Pancreas (tissue), 10 donors: ENCODE data around the gene ZNF385A. TPM values are rescaled to one million over a fixed set of nuclear protein-coding genes. Genes with fewer than 3 reads are reported as not detected.

Experiments
- ATAC-seq, 4 donors: fragments of 200-7000 bp; cut with Tn5 transposase; one replicate each; pipeline versions ENCODE4 v1.8.0 to v1.9.1; 2020; ENCODE audit warnings: mild to moderate bottlenecking in 4 of 4, moderate library complexity in 4 of 4
- DNase-seq, 6 donors: peaks; one replicate each; pipeline ENCODE4 v3.0.0-alpha.2; 2020
- FAIRE-seq: peaks from 2 replicates; lab custom pipeline; 2012; peaks lifted over from hg19 to GRCh38; lab: Jason Lieb, UNC
- H3K27ac ChIP-seq, 4 donors: fragments of 200-600 bp; sonication (generic); 1 replicate in 3 of 4; 2 replicates in 1 of 4; pipeline versions ENCODE4 v1.5.0 to v1.8.0; 2020
- H3K27me3 ChIP-seq, 4 donors: fragments of 200-600 bp; one replicate each; pipeline ENCODE4 v1.8.0; 2021
- H3K36me3 ChIP-seq, 3 donors: fragments of 200-600 bp; sonication (generic) in 1 of 3; one replicate each; pipeline versions ENCODE4 v1.5.0 to v1.8.0; 2020 to 2021
- H3K4me1 ChIP-seq, 3 donors: fragments of 200-600 bp; one replicate each; pipeline ENCODE4 v1.8.0; 2021
- H3K4me3 ChIP-seq, 4 donors: fragments of 200-600 bp; sonication (generic) in 2 of 4; one replicate each; pipeline versions ENCODE4 v1.5.0 to v1.8.0; 2020 to 2021
- H3K9me3 ChIP-seq, 4 donors: fragments of 200-600 bp; one replicate each; pipeline ENCODE4 v1.8.0; 2021
- WGBS, 2 donors: extraction: QIAGEN DNeasy Blood & Tissue Kit; methylation state at CpG; one replicate each; pipeline ENCODE4 v1.1.7; 2013; 5-methylcytosine and 5-hydroxymethylcytosine counted together
- intact Hi-C, 3 donors: fragments of 100-400 bp; cut with DNase I; formaldehyde crosslinking; loops; one replicate each; pipeline versions ENCODE4 v1.11.1 to v1.14.2; 2022
- polyA plus RNA-seq, 2 donors: library from polyadenylated mRNA; stranded (reverse); fragments of 200-250 nt; gene quantifications; one replicate each; pipeline ENCODE4 v1.2.3, GENCODE V29; 2013
- total RNA-seq, 6 donors: library from RNA; stranded (reverse); fragmentation: NEBNext Ultra II Directional in 4 of 6; extraction: Animal tissue kit (Norgen Biotek cat#: 25700) in 4 of 6; gene quantifications; one replicate each; pipeline versions ENCODE4 v1.2.1 to v1.2.4, GENCODE V29; 2021 to 2023
- TF ChIP-seq, protein P1 (sequence below), 4 donors: fragments of 200-600 bp; sonication (generic) in 3 of 4; IDR thresholded peaks; one replicate each; pipeline versions ENCODE4 v1.5.0 to v1.8.0; 2021; ENCODE audit warnings: antibody characterized with exemption in 4 of 4
- donor health status: healthy with polysubstance abuse.
- donor health status: DM: no; HTN: no; CAD: no; lungs with moderate emphysema.
- donor health status: DM: no; HTN: no; CAD: no.
- donor health status: control.
- donor health status: control.
- donor health status: Bipolar disorder and iron deficiency.
- donor health status: DM: yes; HTN: yes; CAD: no.
- donor health status: DM: no; HTN: no; CAD: no.
- donor health status: DM: no; HTN: no; CAD: no.
- donor health status: DM: yes; HTN: yes; CAD: no.

The ZNF385A gene
- total and polyA plus RNA-seq, 8 donors, result 0.59 to 8.2 (median 2.9) TPM

DNA sequence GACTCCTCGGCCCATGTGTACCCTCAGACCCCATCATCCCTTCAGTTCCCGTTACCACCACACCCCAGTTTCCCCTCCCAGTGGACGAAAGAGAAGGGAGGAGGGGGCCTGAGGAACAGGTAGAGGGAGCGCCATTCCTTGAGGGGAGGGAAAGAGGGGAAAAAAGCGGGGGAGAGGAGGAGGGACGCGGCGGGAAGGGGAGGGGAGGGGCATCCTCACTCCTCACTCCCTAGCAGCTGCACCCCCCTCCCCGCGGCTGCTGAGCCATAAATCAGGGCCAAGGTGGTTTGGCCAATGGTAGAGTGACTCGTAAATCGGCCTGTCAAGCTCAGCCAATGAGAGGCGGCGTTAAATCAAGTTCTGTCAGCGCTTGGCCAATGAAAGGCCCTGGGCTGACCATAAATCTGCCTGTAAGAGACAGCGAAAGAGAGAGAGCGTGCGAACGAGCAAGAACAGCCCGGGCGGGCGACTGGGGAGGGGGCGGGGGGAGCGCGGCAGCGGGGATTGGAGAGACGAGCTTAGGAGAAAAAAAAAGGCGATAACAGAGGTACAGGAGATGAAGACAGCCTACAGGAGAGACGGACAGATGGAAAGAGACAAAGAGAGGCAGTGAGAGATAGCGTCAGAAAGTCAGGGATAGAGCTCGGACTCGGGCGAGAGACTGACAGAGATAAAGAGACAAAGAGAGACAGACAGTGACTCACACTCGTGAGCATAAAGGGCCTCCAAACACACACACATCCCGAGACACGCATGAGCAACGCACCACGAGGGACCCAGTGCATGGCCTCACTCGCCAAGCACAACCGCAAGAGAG is 25.4 kb downstream of the ZNF385A start:
- peak; percentile 89 to 93 (median 93) for ATAC-seq
- intact Hi-C loops, result loop anchor here in 1 of 3 donors (10.0 kb wide), 1 partner anchor 54 kb away; the partner anchor contains the start of gene NFE2

DNA sequence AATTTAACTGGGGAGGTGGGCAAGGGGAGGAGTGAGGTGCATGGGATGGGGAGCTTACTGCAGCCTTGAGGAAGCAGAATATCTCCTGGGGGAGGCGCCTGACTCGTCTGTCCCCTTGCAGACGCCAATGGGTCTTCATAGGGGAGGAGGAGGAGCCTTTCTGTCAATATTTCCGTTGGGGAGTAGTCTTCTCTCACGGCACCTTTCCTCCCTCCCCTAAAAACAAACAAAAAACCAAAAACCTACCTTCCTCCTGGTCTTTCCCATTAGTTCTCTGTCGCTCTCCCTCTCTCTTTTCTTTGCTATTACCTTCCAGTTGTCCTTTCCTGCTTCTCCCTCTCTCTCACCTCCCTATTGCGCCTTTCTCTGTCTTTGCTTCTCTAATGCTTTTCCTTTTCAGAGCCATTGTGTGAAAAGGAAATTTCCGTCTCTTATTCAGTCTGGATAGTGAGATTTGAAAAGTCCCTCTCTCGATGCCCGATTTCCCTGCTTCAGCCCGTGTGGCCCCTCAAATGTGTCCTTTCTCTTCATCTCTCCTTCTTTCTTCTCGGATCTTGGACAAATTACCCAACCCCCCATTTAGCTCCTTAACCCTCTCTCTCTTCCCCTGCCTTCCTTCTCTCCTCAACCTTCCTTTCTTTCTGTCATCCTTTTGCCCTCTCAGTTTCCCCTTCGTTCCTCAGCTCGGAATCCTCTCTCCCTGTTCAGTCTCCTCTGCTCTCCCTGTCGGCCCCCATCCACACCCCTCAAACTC is 26.2 kb downstream of the ZNF385A start:
- ATAC-seq (peak in 1 of 4 donors; percentile 0), FAIRE-seq (no peak), DNase-seq (no peak)
- Histone ChIP-seq H3K4me3 (peak overlapping the region; percentile 13 to 57 (median 36)), H3K27me3 (no peaks in the 10 kb centered on the region), H3K9me3 (no peaks in the 10 kb centered on the region), H3K36me3 (no peaks in the 10 kb centered on the region), H3K27ac (peak overlapping the region in 3 of 4 donors; percentile 1 to 87 (median 85)), H3K4me1 (peaks cover 0 to 19% (median 3%) of the 10 kb centered on the region in 3 donors)
- intact Hi-C loops, result loop anchor here in 1 of 3 donors (10.0 kb wide), 1 partner anchor 54 kb away; the partner anchor contains the start of gene NFE2
- WGBS, 2 donors, result 5 to 6% methylated on average over 15 of the region's 15 CpGs
- TF ChIP-seq, protein P1, sequence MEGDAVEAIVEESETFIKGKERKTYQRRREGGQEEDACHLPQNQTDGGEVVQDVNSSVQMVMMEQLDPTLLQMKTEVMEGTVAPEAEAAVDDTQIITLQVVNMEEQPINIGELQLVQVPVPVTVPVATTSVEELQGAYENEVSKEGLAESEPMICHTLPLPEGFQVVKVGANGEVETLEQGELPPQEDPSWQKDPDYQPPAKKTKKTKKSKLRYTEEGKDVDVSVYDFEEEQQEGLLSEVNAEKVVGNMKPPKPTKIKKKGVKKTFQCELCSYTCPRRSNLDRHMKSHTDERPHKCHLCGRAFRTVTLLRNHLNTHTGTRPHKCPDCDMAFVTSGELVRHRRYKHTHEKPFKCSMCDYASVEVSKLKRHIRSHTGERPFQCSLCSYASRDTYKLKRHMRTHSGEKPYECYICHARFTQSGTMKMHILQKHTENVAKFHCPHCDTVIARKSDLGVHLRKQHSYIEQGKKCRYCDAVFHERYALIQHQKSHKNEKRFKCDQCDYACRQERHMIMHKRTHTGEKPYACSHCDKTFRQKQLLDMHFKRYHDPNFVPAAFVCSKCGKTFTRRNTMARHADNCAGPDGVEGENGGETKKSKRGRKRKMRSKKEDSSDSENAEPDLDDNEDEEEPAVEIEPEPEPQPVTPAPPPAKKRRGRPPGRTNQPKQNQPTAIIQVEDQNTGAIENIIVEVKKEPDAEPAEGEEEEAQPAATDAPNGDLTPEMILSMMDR (IDR thresholded peaks at IDR 0.05), result no peak

More for the DNA sequence above, 25.4 kb downstream of the ZNF385A start:
- no peaks in the 10 kb centered on the region for H3K36me3 ChIP-seq
- no peaks in the 10 kb centered on the region for H3K27me3 ChIP-seq
- H3K4me1 ChIP-seq, result peaks cover 0 to 16% (median 3%) of the 10 kb centered on the region in 3 donors
- H3K27ac ChIP-seq, result peak overlapping the region; percentile 28 to 87 (median 64)
- DNase-seq (peak; percentile 86 to 98 (median 96)), FAIRE-seq (no peak)
- no peaks in the 10 kb centered on the region for H3K9me3 ChIP-seq
- peak overlapping the region; percentile 17 to 57 (median 36) for H3K4me3 ChIP-seq
- TF ChIP-seq, protein P1 (IDR thresholded peaks at IDR 0.05), result no peak
- 2% methylated on average over 40 of the region's 40 CpGs for WGBS, 2 donors

DNA sequence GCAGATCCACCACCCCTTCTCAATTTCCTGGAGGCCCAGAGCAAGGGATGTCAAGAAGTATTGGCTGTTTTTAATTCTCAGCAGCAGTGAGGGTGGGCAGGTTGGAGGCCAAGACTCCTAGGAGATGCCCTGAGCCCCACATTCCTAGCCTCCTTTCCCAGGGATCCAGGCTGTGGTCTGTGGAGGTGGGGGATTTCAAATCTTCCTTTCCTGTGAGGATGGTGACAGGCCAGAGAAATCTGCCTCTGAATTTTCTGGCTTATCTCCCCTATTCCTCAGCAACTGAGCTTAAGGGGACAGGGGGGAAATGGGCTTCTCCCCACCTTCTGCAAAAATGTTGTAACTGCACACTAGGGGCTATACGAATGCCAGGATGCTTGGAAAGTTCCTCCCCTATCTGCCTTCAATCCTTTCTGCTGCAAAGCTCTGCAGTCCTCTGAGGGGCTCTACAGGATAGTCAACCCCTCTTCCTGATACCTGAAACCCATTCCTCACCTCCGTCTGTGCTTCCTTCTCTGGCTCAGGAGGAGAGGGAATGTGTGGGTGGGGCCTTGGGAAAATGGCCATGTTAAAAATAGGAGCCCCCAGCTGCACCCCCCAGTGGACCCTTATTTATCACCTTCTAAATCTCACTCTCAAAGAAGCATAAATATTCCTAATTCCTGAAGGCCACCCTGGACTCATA is 26.9 kb downstream of the ZNF385A start:
- no peak for FAIRE-seq
- ATAC-seq, result no peak
- DNase-seq, result no peak
- H3K36me3 ChIP-seq, result no peaks in the 10 kb centered on the region
- no peaks in the 10 kb centered on the region for H3K27me3 ChIP-seq
- intact Hi-C loops, result loop anchor here in 1 of 3 donors (10.0 kb wide), 1 partner anchor 53 kb away; the partner anchor contains the start of gene NFE2
- peak overlapping the region in 2 of 4 donors; percentile 85 to 87 for H3K27ac ChIP-seq
- TF ChIP-seq, protein P1 (IDR thresholded peaks at IDR 0.05), result no peak
- WGBS, 2 donors, result 57 to 75% methylated on average over 2 of the region's 2 CpGs
- H3K9me3 ChIP-seq, result no peaks in the 10 kb centered on the region
- H3K4me3 ChIP-seq, result no peak overlapping the region
- H3K4me1 ChIP-seq, result peaks cover 4 to 23% (median 8%) of the 10 kb centered on the region in 3 donors

DNA sequence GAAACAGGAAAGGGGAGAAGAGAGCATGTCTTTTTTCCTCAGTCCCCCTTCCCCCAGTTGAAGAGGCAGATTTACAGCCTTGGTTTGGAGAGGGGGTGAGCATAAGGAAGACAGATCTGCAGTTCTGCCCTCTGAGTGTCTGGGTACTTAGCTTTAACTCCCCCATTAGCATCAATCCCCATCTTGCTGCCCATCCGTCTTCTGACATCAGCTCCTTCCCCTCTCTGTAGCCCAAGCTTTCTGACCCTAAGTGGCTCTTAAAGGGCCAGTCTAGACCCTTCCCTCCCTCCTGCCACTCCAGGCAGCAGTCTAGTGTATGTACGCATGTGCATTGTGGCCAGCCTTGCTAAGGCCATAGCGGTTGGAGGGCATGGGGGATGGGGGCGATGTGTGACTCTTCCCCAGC is 27.6 kb downstream of the ZNF385A start:
- ATAC-seq, result no peak
- FAIRE-seq, result no peak
- 77 to 81% methylated on average over 4 of the region's 4 CpGs for WGBS, 2 donors
- Histone ChIP-seq H3K36me3 (no peaks in the 10 kb centered on the region), H3K4me3 (no peak overlapping the region), H3K9me3 (no peaks in the 10 kb centered on the region), H3K4me1 (peaks cover 11 to 30% (median 15%) of the 10 kb centered on the region in 3 donors), H3K27me3 (no peaks in the 10 kb centered on the region), H3K27ac (peak overlapping the region in 2 of 4 donors; percentile 7 to 85)
- DNase-seq, result no peak
- intact Hi-C loops, result loop anchor here in 1 of 3 donors (10.0 kb wide), 1 partner anchor 52 kb away; the partner anchor contains the start of gene NFE2
- TF ChIP-seq, protein P1 (IDR thresholded peaks at IDR 0.05), result no peak
